ACHN (cell line): ENCODE results near the gene FHIT.

Experiments
- DNase-seq: peaks from one replicate; pipeline ENCODE4 v3.0.0-alpha.2; 2015
- in situ Hi-C: cut with HindIII; loops from 2 replicates; pipeline ENCODE4 v1.10.0; 2017; ENCODE audit warnings: low sequenced_read_pairs, low pct_ligation_motif_present, low pct_unique_long_range_greater_than_20kb

Gene FHIT

GRCh38 chr3:59865351-59865750 lies 1385.9 kb downstream of the FHIT start:
- in situ Hi-C loops: no loop called here
- no peak for DNase-seq

- in situ Hi-C loops: no loop called here
- peak; percentile 33 for DNase-seq
These were observed 1388.6 kb downstream of the FHIT start for GRCh38 chr3:59862686-59863085.

DNA sequence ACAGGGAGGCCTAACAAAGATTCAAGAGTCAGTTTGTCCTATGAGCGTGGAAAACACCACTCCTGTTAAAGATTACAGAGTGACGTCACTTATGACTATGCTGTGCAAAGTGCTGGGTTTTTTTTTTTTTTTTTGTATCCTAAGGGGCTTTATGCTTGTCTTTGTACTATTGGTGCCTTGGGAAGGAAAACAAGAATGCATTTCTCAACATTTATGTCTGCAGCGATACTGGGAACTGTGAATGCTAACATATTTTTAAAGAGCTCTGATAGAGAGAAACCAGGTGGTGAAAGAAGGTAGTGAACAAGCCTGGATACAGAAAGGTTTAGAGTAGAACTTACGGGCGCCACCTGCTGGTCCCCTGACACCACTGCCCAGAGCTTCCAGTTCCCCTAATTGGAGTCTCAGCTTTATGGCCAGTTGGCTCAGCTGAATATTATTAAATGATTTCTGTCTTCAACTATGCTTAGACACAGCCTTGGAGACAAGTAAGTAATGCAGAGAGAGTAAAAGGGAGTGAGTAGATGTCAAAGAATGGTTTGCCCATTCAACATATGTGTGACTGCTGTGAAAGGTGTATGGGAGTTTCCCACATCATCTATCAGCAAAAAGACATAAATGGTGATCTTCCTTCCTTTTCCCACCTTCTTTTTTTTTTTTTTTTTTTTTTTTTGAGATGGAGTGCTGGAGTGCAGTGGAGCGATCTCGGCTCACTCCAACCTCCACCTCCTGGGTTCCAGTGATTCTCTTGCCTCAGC lies 1393.5 kb downstream of the FHIT start:
- DNase-seq: peak; percentile 77
- in situ Hi-C loops: no loop called here

GRCh38 chr3:59856934-59857460 lies 1394.3 kb downstream of the FHIT start:
- in situ Hi-C loops: no loop called here
- DNase-seq: no peak

GRCh38 chr3:59854061-59854709 lies 1397.1 kb downstream of the FHIT start:
- DNase-seq: no peak
- in situ Hi-C loops: no loop called here

GRCh38 chr3:59850417-59850816 lies 1400.8 kb downstream of the FHIT start:
- no peak for DNase-seq
- in situ Hi-C loops: no loop called here

DNA sequence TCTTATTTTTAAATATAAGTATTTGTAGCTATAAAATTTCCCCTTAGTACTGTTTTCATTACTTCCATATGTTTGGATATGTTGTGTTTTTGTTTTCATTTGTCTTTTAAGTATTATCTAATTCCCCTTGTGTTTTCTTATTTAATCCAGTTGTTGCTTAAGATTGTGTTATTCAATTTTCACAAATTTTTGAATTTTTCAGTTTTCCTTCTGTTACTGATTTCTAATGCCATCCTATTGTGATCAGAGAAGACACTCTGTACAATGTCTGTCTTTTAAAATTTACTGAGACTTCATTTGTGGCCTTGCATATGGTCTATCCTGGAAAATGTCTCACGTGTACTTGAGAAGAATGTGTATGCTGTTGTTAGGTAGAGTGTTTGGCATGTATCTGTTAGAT lies 1405.9 kb downstream of the FHIT start:
- in situ Hi-C loops: no loop called here
- no peak for DNase-seq

DNA sequence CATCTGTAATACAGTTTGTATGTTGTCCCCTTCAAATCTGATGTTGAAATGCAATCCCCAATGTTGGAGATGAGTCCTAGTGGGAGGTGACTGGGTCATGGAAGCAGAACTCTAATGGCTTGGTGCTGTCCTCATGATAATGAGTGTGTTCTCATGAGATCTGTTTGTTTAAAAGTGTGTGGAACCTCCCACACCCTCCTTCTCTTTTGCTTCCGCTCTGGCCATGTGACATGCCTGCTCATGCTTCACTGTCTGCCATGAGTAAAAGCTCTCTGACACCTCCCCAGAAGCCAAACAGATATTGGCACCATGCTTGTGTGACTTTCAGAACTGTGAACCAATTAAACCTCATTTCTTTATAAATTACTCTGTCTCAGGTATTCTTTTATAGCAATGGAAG lies 1407.4 kb downstream of the FHIT start:
- DNase-seq: no peak
- in situ Hi-C loops: no loop called here

DNA sequence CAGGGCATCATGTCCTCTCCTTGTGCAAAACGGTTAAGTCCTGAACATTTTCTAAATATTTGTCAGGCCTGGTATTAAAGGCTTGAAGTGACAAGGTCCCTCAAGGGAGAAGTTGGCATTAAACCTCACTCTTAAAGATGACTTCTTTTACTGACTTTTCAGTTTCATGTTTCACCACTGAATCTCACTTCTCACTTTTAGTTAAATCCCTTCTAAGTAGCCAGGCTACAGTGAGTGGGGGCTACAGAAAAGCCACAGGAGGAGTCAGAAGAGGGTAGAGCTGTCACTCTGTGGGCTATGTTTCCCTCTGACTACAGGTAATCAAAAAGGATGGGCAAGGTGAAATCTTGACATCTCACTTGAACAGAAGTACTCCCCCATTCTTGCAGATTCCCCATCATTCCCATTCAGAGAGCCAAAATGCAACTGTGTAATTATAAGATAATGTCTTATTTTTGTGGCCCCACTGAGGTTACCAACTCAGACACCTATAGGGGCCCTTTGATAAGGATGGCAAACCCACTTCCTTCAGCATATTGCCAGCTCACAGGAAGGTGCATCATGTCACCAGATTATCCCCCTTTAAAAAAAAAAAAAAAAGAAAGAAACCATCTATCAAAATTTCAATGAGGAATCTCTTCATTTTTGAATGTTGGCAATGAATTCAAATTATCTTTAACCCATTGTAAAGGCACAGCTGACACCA lies 1411.3 kb downstream of the FHIT start:
- in situ Hi-C loops: no loop called here
- DNase-seq: no peak

DNA sequence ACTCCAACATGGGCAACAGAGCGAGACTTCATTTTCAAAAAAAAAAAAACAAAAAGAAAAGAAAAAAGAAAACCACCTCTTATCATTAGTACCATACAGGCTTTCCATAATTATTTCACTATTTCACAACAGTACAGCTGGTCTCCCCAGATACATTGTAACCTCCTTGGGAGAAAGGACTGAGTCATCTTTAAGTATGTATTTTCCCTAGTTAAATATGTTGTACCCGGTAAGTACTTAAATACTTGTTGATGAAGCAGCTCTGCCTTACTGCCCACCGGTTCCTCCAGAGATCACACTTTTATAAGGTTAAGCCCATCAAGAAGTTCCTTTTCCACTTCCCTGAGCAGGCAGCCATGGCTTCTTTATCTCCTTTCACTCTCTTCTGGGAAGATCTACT lies 1412.0 kb downstream of the FHIT start:
- no peak for DNase-seq
- in situ Hi-C loops: no loop called here

DNA sequence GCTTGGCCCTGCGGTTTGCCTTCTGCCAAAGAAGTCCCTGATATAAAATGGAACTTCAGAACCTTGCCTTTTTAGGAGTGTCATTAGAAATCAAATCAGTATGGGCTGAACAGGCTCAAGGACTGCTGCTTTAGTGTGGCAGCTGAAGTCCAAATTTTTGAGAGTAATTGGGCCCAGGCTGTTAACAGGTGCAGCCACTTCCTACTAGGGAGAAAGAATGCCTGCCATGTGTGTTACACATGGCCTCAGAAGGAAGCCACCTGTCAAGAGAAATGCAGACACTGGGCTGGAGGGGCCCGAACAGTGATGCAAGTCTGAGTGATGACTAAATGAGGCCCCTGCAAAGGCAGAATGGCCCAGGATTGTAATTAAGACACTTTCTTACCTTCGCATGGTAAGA lies 1414.7 kb downstream of the FHIT start:
- in situ Hi-C loops: no loop called here
- DNase-seq: no peak

GRCh38 chr3:59832702-59833101 lies 1418.5 kb downstream of the FHIT start:
- in situ Hi-C loops: no loop called here
- no peak for DNase-seq

- in situ Hi-C loops: no loop called here
- no peak for DNase-seq
These were observed 1419.0 kb downstream of the FHIT start for GRCh38 chr3:59832241-59832640.

DNA sequence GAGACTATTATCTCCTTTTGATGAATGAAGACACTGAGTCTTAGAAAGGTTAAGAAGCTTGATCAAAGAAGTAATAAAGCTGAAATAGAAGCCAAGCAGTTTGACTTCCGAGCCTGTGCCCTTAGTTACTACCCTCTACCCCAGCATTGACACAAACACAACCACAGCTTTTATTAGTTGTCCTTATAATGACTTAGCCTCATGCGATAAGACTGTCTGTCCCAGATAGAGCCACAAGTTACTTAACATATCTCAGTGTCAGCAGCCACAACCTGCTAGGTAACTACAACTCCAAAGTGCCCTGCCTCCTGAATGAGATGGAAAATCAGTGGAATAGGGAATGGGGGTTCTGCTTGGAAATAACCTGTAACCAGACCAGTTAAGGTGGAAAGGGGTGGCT lies 1419.9 kb downstream of the FHIT start:
- DNase-seq: no peak
- in situ Hi-C loops: no loop called here

DNA sequence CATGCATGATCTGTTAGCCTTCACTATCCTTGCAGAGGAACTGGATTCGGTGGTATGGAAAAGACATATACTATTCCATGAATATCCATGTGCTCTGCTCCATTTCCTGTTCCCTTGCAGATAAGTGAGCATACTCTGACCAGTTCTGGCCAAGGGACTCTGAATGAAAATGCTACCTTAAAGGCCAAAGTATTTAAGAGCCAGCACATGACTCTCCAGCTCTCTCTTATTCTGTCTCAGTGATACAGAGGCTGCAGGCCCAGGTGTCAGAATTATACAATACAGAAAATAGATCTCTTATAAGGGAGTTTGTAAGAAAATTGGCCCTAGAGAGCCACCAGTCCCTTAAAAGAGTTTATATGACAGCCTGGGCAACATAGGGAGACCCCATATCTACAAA lies 1421.7 kb downstream of the FHIT start:
- in situ Hi-C loops: no loop called here
- DNase-seq: no peak

GRCh38 chr3:59824876-59825275 lies 1426.4 kb downstream of the FHIT start:
- in situ Hi-C loops: no loop called here
- no peak for DNase-seq

DNA sequence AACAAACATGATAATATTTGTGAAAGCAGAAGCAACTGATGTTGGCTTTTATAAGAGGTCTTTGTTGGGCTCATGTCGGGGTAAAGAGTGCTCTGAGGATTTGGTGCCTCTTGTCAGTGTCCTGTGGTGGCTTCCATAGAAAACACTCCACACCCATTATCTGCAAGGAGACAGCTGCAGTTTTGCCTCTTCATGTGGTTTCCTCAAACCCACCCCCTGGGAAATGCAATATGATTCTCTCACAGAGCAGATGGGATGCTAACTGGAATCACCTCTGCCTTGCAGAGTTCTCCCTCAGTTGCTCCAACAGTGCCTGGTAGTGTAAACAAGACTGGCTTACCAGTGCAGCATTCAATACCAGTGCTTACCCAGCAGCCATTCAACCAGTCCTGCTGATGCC lies 1430.0 kb downstream of the FHIT start:
- DNase-seq: no peak
- in situ Hi-C loops: no loop called here

GRCh38 chr3:59820352-59820934 lies 1430.8 kb downstream of the FHIT start:
- in situ Hi-C loops: no loop called here
- DNase-seq: no peak

- DNase-seq: no peak
- in situ Hi-C loops: no loop called here
These were observed 1432.3 kb downstream of the FHIT start for GRCh38 chr3:59818919-59819300.
